Hepatocyte (in vitro differentiated cells): ENCODE data around the gene LANCL2. TPM values are rescaled to one million over a fixed set of nuclear protein-coding genes. Genes with fewer than 3 reads are reported as not detected.

ENCODE experiments used
- DNase-seq: peaks from one replicate; pipeline ENCODE4 v3.0.0-alpha.2; 2016; ENCODE audit warnings: low spot score
- H2AFZ ChIP-seq: fragments of 200-600 bp; sonication (generic); 2 replicates; pipeline ENCODE4 v1.6.0; 2016; ENCODE audit warnings: antibody characterized with exemption, mild to moderate bottlenecking
- H3K27ac ChIP-seq: fragments of 200-600 bp; sonication (generic); 2 replicates; pipeline ENCODE4 v1.5.1; 2016; ENCODE audit warnings: mild to moderate bottlenecking
- H3K27me3 ChIP-seq: fragments of 200-600 bp; sonication (generic); 2 replicates; pipeline ENCODE4 v1.6.1; 2016
- H3K36me3 ChIP-seq: fragments of 200-600 bp; sonication (generic); replicated peaks from 2 replicates; pipeline ENCODE4 v1.5.1; 2016; ENCODE audit warnings: low read depth; ENCODE audit not compliant: insufficient read depth
- H3K4me1 ChIP-seq: fragments of 200-600 bp; sonication (generic); 2 replicates; pipeline ENCODE4 v1.5.1; 2016; ENCODE audit warnings: mild to moderate bottlenecking, moderate library complexity; ENCODE audit not compliant: insufficient read depth
- H3K4me2 ChIP-seq: fragments of 200-600 bp; sonication (generic); 2 replicates; pipeline ENCODE4 v1.6.0; 2016
- H3K4me3 ChIP-seq: fragments of 200-600 bp; sonication (generic); 2 replicates; pipeline ENCODE4 v1.5.1; 2016; ENCODE audit warnings: mild to moderate bottlenecking
- H3K79me2 ChIP-seq: fragments of 200-600 bp; sonication (generic); 2 replicates; pipeline ENCODE4 v1.6.0; 2017; ENCODE audit warnings: mild to moderate bottlenecking
- H3K9me2 ChIP-seq: fragments of 200-600 bp; sonication (generic); replicated peaks from 2 replicates; pipeline ENCODE4 v1.6.0; 2017; ENCODE audit warnings: mild to moderate bottlenecking; ENCODE audit not compliant: insufficient read depth
- H3K9me3 ChIP-seq: fragments of 200-600 bp; sonication (generic); 2 replicates; pipeline ENCODE4 v1.5.1; 2016; ENCODE audit warnings: low read depth, mild to moderate bottlenecking
- H4K20me1 ChIP-seq: fragments of 200-600 bp; sonication (generic); 2 replicates; pipeline ENCODE4 v1.6.0; 2016; ENCODE audit warnings: mild to moderate bottlenecking; ENCODE audit not compliant: insufficient read depth, poor library complexity, severe bottlenecking
- CTCF ChIP-seq: fragments of 200-600 bp; sonication (generic); IDR thresholded peaks from 2 replicates; pipeline ENCODE4 v1.5.1; 2016; ENCODE audit warnings: antibody characterized with exemption, mild to moderate bottlenecking; ENCODE audit not compliant: poor library complexity
- EZH2 ChIP-seq: fragments of 200-600 bp; sonication (generic); IDR thresholded peaks from 2 replicates; pipeline ENCODE4 v1.6.1; 2016; ENCODE audit warnings: antibody characterized with exemption, mild to moderate bottlenecking, borderline replicate concordance
- EZH2phosphoT487 ChIP-seq: fragments of 200-600 bp; sonication (generic); IDR thresholded peaks from one replicate; pipeline ENCODE4 v1.6.1; 2018; ENCODE audit warnings: antibody characterized with exemption, mild to moderate bottlenecking, low read depth, moderate library complexity; ENCODE audit not compliant: unreplicated experiment, severe bottlenecking
- WGBS: methylation state at CpG from one replicate; pipeline ENCODE4 v1.1.6; 2016; ENCODE audit warnings: low lambda C conversion rate; ENCODE audit errors: missing lambda C conversion rate; 5-methylcytosine and 5-hydroxymethylcytosine counted together
- polyA plus RNA-seq: library from polyadenylated mRNA; unstranded; fragments of >200 nt; fragmentation: Nextera tagmentation; extraction: Ambion mirVana; gene quantifications from 2 replicates; pipeline ENCODE4 v1.2.1, GENCODE V29; 2016
- total RNA-seq: library from RNA; depleted of rRNA; stranded (reverse); fragments of >200 nt; gene quantifications from 2 replicates; pipeline ENCODE4 v1.2.3, GENCODE V29; 2014

LANCL2 gene
- total and polyA plus RNA-seq, 2 experiments from 2014 or later = 13.5 to 14.8 TPM

GRCh38 chr7:55452971-55453370, 87.8 kb downstream of the LANCL2 start:
- Histone ChIP-seq H3K4me2 (no peak overlapping the region), H2AFZ (no peak overlapping the region), H4K20me1 (no peaks in the 10 kb centered on the region), H3K9me3 (no peaks in the 10 kb centered on the region), H3K27me3 (no peaks in the 10 kb centered on the region), H3K36me3 (no peaks in the 10 kb centered on the region), H3K9me2 (no peaks in the 10 kb centered on the region), H3K4me3 (no peak overlapping the region), H3K79me2 (no peaks in the 10 kb centered on the region), H3K4me1 (no peaks in the 10 kb centered on the region), H3K27ac (no peak overlapping the region)
- no peak for TF ChIP-seq EZH2phosphoT487
- TF ChIP-seq EZH2 = no peak
- no peak for TF ChIP-seq CTCF
- no peak for DNase-seq
- 93% methylated on average over 4 of the region's 4 CpGs for WGBS

GRCh38 chr7:55457801-55458200, 92.7 kb downstream of the LANCL2 start:
- Histone ChIP-seq H3K9me2 (no peaks in the 10 kb centered on the region), H3K79me2 (no peaks in the 10 kb centered on the region), H3K36me3 (no peaks in the 10 kb centered on the region), H3K4me3 (no peak overlapping the region), H3K4me1 (no peaks in the 10 kb centered on the region), H4K20me1 (no peaks in the 10 kb centered on the region), H3K27me3 (no peaks in the 10 kb centered on the region), H2AFZ (no peak overlapping the region), H3K4me2 (no peak overlapping the region), H3K9me3 (no peaks in the 10 kb centered on the region), H3K27ac (no peak overlapping the region)
- WGBS = 100% methylated on average over 1 of the region's 1 CpG
- no peak for TF ChIP-seq CTCF
- no peak for TF ChIP-seq EZH2
- TF ChIP-seq EZH2phosphoT487 = no peak
- DNase-seq = no peak

- H3K79me2 ChIP-seq = no peaks in the 10 kb centered on the region
- 97% methylated on average over 1 of the region's 1 CpG for WGBS
- H3K27me3 ChIP-seq = no peaks in the 10 kb centered on the region
- no peak overlapping the region for H3K4me2 ChIP-seq
- DNase-seq = no peak
- H3K36me3 ChIP-seq = no peaks in the 10 kb centered on the region
- TF ChIP-seq EZH2 (no peak), EZH2phosphoT487 (no peak), CTCF (no peak)
- no peak overlapping the region for H2AFZ ChIP-seq
- H3K27ac ChIP-seq = no peak overlapping the region
- no peak overlapping the region for H3K4me3 ChIP-seq
- no peaks in the 10 kb centered on the region for H3K4me1 ChIP-seq
- no peaks in the 10 kb centered on the region for H4K20me1 ChIP-seq
- H3K9me3 ChIP-seq = no peaks in the 10 kb centered on the region
- H3K9me2 ChIP-seq = no peaks in the 10 kb centered on the region
These were observed 93.2 kb downstream of the LANCL2 start for GRCh38 chr7:55458351-55458750.

GRCh38 chr7:55463686-55464262, 98.6 kb downstream of the LANCL2 start:
- no peaks in the 10 kb centered on the region for H3K79me2 ChIP-seq
- no peaks in the 10 kb centered on the region for H3K9me3 ChIP-seq
- WGBS = 97% methylated on average over 4 of the region's 4 CpGs
- no peaks in the 10 kb centered on the region for H3K36me3 ChIP-seq
- H3K27ac ChIP-seq = no peak overlapping the region
- no peaks in the 10 kb centered on the region for H3K9me2 ChIP-seq
- TF ChIP-seq CTCF = no peak
- no peak for TF ChIP-seq EZH2phosphoT487
- TF ChIP-seq EZH2 = no peak
- no peak overlapping the region for H2AFZ ChIP-seq
- no peak for DNase-seq
- H3K4me1 ChIP-seq = no peaks in the 10 kb centered on the region
- H3K4me3 ChIP-seq = no peak overlapping the region
- no peak overlapping the region for H3K4me2 ChIP-seq
- no peaks in the 10 kb centered on the region for H4K20me1 ChIP-seq
- no peaks in the 10 kb centered on the region for H3K27me3 ChIP-seq
